ENCODE results near the gene AOC1.

The AOC1 gene

DNA sequence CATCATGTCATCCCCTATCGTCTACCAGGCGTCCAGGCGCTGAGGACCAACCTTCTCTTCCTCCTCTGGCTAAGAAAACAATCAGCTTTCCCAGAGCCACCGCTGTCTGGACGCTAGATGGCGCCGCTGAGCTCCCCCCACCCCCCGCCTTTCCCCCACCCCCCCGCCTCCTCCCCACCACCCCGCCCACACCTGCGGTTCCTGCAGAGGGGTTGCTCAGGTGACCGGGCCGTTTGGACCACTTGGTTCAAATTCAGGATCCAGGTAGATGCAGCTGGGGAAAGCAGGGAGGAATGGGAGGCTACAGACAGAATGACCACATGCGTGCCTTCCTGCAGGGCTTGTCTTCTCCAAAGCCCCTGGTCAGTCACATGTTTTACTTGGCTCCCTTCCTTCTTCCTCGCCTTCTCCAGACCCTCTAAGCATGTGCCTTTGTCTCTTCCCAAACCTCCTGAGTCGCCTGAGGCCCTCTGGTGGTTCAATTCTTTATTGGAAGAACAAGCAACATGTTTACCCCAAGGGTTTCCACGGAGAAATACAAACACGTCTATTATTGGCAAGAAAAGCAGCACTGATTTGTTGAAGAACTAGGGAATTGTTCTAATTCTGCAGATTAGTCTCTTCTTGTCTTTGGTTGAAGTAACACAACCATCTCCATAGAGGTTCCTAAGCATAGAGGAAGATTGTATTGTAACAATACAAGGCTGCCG, 24.7 kb downstream of the AOC1 start:
- DNase-seq (ENCODE audit: low read depth): peak; percentile 91
- peak overlapping the region; percentile 27 for H3K4me3 ChIP-seq (ENCODE audit: low read length)
- TF ChIP-seq, protein P1, sequence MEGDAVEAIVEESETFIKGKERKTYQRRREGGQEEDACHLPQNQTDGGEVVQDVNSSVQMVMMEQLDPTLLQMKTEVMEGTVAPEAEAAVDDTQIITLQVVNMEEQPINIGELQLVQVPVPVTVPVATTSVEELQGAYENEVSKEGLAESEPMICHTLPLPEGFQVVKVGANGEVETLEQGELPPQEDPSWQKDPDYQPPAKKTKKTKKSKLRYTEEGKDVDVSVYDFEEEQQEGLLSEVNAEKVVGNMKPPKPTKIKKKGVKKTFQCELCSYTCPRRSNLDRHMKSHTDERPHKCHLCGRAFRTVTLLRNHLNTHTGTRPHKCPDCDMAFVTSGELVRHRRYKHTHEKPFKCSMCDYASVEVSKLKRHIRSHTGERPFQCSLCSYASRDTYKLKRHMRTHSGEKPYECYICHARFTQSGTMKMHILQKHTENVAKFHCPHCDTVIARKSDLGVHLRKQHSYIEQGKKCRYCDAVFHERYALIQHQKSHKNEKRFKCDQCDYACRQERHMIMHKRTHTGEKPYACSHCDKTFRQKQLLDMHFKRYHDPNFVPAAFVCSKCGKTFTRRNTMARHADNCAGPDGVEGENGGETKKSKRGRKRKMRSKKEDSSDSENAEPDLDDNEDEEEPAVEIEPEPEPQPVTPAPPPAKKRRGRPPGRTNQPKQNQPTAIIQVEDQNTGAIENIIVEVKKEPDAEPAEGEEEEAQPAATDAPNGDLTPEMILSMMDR (conservative IDR thresholded peaks at IDR 0.05; ENCODE audit: low read depth, low read length): peak; percentile 79

DNA sequence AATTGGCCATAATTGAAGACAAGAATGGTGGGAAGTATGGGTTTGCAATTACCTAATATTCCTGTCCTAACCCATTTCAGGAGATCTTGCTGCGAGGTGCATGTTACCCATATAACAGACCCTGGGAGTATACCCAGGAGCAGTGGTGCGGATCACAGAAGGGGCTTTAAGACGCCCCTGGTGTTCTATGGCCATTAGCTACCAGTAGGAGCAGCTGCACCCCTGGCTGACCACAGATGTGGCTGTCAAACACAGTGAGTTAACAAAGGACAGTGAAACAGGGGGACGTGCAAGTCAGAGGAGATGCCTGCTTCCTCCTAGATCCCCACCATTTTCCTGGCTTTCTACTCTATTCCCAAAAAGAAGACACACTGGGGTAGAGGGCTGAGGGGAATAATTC, 25.2 kb downstream of the AOC1 start:
- no peak overlapping the region for H3K4me3 ChIP-seq (ENCODE audit: low read length)
- no peak for DNase-seq (ENCODE audit: low read depth)
- TF ChIP-seq, protein P1 (conservative IDR thresholded peaks at IDR 0.05; ENCODE audit: low read depth, low read length): no peak

DNA sequence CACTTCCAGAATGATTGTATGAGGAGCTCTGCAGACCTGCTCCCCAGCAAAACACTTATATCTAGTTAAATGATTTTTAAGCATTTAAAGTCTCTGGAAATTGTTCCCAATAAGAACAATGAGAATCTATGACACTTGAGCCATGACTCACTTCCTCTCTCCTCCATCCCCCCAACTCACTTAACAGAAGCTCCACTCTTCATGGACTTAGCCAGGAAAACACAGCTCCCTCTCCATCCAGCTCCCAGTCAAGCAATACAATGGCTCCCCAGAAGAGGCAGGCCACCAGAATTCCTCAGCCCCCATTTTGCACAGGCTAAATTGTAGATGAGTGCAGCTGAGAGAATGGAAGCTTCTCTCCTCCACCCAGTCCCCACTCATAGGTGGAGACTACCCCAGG, 27.0 kb downstream of the AOC1 start:
- TF ChIP-seq, protein P1 (conservative IDR thresholded peaks at IDR 0.05; ENCODE audit: low read depth, low read length): no peak
- DNase-seq (ENCODE audit: low read depth): peak; percentile 33
- H3K4me3 ChIP-seq (ENCODE audit: low read length): no peak overlapping the region

DNA sequence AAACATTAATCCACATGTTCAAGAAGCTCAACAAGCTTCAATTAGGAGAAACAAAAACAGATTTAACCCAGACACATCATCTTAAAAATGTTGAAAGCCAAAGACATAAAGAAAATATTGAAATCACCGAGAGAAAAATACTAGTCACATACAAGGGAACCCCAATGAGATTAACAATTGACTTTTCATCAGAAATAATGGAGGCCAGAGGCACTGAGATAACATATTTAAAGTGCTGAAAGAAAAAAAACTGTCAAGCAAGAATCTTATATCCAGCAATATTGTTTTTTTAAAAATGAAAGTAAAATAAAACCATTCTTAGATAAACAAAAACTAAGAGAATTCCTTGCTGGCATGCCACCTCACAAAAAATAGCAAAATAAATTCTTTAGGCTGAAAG, 28.9 kb downstream of the AOC1 start:
- DNase-seq (ENCODE audit: low read depth): no peak
- no peak overlapping the region for H3K4me3 ChIP-seq (ENCODE audit: low read length)
- TF ChIP-seq, protein P1 (conservative IDR thresholded peaks at IDR 0.05; ENCODE audit: low read depth, low read length): no peak

DNA sequence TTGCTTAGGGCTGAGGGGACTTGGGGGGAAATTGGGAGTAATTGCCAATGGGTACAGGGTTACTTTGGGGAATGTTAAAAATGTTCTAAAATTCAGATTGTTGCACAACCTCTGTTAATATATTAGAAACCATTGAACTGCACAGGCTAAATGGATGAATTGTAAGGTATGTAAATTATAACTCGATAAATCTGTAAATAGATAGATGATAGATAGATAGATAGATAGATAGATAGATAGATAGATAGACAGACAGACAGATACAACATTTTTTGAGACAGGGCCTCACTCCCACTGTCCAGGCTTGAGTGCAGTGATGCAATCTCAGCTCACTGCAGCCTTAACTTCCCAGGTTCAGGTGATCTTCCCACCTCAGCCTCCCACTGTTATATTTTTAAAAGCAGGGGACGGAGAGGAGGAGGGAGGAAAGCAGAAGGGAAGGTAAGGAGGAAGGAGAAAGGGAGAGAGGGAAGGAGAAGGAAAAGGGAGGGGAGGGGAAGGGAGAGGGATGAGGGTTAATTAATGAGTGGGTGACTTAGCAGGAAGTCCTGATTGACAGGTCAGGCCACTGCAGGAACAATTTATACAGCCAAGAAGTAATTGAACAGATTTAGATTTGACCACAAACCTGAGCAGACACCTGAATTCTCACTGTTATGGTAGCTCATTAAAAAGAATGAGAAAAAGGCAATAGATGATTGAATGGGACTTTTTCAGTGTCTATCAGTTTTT, 38.7 kb downstream of the AOC1 start:
- H3K4me3 ChIP-seq (ENCODE audit: low read length): no peak overlapping the region
- TF ChIP-seq, protein P1 (conservative IDR thresholded peaks at IDR 0.05; ENCODE audit: low read depth, low read length): no peak

DNA sequence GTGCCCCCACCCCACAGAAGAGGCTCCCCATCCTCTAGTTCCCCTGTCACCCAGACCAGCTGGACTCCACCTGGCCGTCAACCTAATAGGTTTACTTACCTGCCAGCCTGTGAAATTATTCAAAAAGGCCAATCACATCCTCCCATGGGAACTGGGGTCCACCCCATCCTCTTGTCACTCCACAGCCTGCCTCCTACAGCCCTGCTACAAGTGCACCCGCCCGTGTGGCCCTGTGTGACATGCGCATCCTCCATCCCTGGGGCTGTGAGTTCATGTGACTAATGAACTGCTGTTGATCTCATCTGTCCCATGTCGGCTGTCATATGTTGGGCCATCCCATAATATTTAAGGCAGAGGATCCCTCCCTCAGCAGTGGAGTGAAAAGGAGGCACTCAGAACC, 39.4 kb downstream of the AOC1 start:
- H3K4me3 ChIP-seq (ENCODE audit: low read length): no peak overlapping the region
- TF ChIP-seq, protein P1 (conservative IDR thresholded peaks at IDR 0.05; ENCODE audit: low read depth, low read length): no peak

More for the DNA sequence above, 38.7 kb downstream of the AOC1 start:
- DNase-seq (ENCODE audit: low read depth): no peak

DNA sequence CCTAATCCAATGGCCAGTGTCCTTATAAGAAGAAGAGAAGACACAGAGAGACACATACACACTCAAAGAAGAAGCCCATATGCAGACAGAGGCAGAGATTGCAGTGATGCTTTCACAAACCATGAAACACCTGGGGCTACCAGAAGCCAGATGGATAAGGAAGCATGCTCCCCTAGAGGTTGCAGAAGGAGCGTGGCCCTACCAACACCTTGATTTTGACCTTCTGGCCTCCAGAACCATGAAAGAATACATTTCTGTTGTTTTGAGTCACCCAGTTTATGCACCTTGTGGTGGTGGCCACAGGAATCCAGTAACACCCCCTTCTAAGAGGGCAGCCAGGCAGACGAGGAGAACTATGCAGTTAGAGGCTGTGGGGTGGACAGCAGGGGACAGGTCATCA, 43.5 kb downstream of the AOC1 start:
- TF ChIP-seq, protein P1 (conservative IDR thresholded peaks at IDR 0.05; ENCODE audit: low read depth, low read length): no peak
- no peak for DNase-seq (ENCODE audit: low read depth)

More for the DNA sequence above, 39.4 kb downstream of the AOC1 start:
- DNase-seq (ENCODE audit: low read depth): no peak

More for the DNA sequence above, 43.5 kb downstream of the AOC1 start:
- no peak overlapping the region for H3K4me3 ChIP-seq (ENCODE audit: low read length)

Measured in retinal pigment epithelial cell (primary cell).